ENCODE data around the gene XRCC5. TPM values are rescaled to one million over a fixed set of nuclear protein-coding genes. Genes with fewer than 3 reads are reported as not detected.
"Not testable (repeated sequence)": the region's sequence is repeated elsewhere in the genome, so short reads cannot be mapped to it uniquely, and the experiment has no call there.

XRCC5 gene
- polyA plus RNA-seq, 4 donors, result 308 to 423 (median 375) TPM

- DNase-seq (ENCODE audit: low read depth in 4 of 4, low spot score in 3 of 4), result peak; percentile 100
Measured at GRCh38 chr2:216114714-216115531, 5.8 kb downstream of the XRCC5 start.

- DNase-seq (ENCODE audit: low read depth in 4 of 4, low spot score in 3 of 4), result no peak
Measured at GRCh38 chr2:216116418-216116817, 7.3 kb downstream of the XRCC5 start.

GRCh38 chr2:216117561-216118340 is 8.6 kb downstream of the XRCC5 start:
- DNase-seq (ENCODE audit: low read depth in 4 of 4, low spot score in 3 of 4), result no peak

GRCh38 chr2:216118474-216118873 is 9.3 kb downstream of the XRCC5 start:
- DNase-seq (ENCODE audit: low read depth in 4 of 4, low spot score in 3 of 4), result no peak

- DNase-seq (ENCODE audit: low read depth in 4 of 4, low spot score in 3 of 4), result no peak
Measured at GRCh38 chr2:216119146-216119545, 10.0 kb downstream of the XRCC5 start.

GRCh38 chr2:216119986-216120385 is 10.8 kb downstream of the XRCC5 start:
- no peak for DNase-seq (ENCODE audit: low read depth in 4 of 4, low spot score in 3 of 4)

GRCh38 chr2:216121255-216121654 is 12.1 kb downstream of the XRCC5 start:
- DNase-seq (ENCODE audit: low read depth in 4 of 4, low spot score in 3 of 4), result no peak

GRCh38 chr2:216126943-216127342 is 17.8 kb downstream of the XRCC5 start:
- no peak for DNase-seq (ENCODE audit: low read depth in 4 of 4, low spot score in 3 of 4)

- DNase-seq (ENCODE audit: low read depth in 4 of 4, low spot score in 3 of 4), result no peak
Measured at GRCh38 chr2:216130346-216130971, 21.3 kb downstream of the XRCC5 start.

- no peak for DNase-seq (ENCODE audit: low read depth in 4 of 4, low spot score in 3 of 4)
Measured at GRCh38 chr2:216131175-216131926, 22.2 kb downstream of the XRCC5 start.

- DNase-seq (ENCODE audit: low read depth in 4 of 4, low spot score in 3 of 4), result no peak
Measured at GRCh38 chr2:216132585-216132984, 23.4 kb downstream of the XRCC5 start.

GRCh38 chr2:216133397-216133796 is 24.2 kb downstream of the XRCC5 start:
- no peak for DNase-seq (ENCODE audit: low read depth in 4 of 4, low spot score in 3 of 4)

- no peak for DNase-seq (ENCODE audit: low read depth in 4 of 4, low spot score in 3 of 4)
Measured at GRCh38 chr2:216134958-216135541, 25.9 kb downstream of the XRCC5 start.

GRCh38 chr2:216139884-216140283 is 30.7 kb downstream of the XRCC5 start:
- no peak for DNase-seq (ENCODE audit: low read depth in 4 of 4, low spot score in 3 of 4)

GRCh38 chr2:216141516-216141915 is 32.4 kb downstream of the XRCC5 start:
- not testable (repeated sequence) for DNase-seq (ENCODE audit: low read depth in 4 of 4, low spot score in 3 of 4)

GRCh38 chr2:216142540-216142939 is 33.4 kb downstream of the XRCC5 start:
- no peak for DNase-seq (ENCODE audit: low read depth in 4 of 4, low spot score in 3 of 4)

GRCh38 chr2:216144372-216144771 is 35.2 kb downstream of the XRCC5 start:
- DNase-seq (ENCODE audit: low read depth in 4 of 4, low spot score in 3 of 4), result no peak

GRCh38 chr2:216144857-216145256 is 35.7 kb downstream of the XRCC5 start:
- DNase-seq (ENCODE audit: low read depth in 4 of 4, low spot score in 3 of 4), result no peak

GRCh38 chr2:216146573-216146972 is 37.4 kb downstream of the XRCC5 start:
- DNase-seq (ENCODE audit: low read depth in 4 of 4, low spot score in 3 of 4), result no peak
